ENCODE data around the gene SLC22A12.
A peak's percentile ranks its signal among the peaks of the same experiment; 100 is the strongest.
"Not testable (repeated sequence)": the region's sequence is repeated elsewhere in the genome, so short reads cannot be mapped to it uniquely, and the experiment has no call there.

SLC22A12 gene

DNA sequence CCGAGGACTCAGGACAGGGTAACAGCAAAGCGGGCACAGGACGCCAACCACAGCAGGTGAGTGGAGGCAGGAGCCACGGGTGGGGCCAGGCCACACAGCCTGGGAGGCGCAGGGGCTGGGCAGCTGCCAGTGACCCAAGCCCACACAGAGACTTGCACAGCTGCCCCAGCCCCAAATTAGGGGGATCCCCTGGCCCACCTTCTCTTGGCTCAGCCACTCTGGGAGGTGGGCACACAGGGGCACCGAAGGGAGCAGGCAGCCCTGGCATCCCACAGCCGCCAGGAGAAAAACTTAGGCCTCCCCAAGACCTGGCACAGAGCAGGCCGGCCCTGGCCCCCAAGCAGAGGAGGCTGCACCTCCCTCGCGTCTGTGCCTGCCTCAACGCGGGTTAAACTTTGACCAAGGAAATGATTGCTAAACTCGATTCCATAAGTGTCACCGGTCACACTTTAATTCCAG is at the start of gene SLC22A12:
Gene SLC22A12 (plus strand): TSS at position 458 of the 459 bp plus-strand sequence. CDS start 337 bp downstream, outside the sequence.
- no peak for DNase-seq

DNA sequence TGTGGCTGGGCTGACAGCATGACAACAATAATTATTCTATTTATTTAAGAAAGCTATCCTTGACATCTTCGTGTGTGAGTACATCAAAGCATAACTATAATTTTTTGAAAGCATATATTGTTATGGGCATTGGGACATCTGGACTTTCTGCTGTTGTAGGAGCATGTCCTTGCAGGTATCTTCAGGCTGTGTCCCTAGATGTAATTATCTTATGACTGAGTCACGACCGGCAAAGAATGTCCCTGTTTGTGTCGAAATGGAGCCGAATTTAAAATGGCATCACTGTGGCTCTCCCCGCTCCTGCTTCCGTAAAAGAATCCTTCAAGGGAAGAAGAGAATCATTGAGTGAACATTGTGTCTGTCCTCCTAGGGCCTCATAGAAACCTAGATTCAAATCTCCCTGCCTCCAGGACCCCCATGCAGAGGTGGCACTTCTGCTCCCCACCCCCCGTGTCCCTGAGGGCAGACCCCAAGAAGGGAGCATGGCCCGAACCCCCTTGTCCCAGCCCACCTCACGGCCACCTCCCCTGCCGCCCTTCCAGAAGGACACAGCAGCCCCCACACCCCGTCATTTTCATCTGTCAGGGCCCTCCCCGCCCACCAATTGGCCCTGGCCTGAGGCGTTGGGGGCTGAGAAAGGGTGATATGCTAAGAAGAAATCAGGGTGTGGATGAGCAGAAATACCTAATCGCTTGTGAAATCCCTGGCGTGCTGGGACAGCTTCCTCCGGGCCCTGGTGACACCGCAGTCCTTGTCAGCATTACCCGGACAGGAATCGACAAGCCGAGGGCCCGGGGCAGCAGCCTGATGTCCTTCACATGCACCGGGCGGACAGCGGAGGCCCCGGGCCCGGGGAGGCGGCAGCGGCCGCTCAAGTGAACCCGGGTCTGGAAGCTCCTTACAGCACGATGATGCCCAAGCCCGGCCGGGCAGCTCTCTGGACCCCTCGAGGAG is 48.6 kb upstream of the SLC22A12 start:
- DNase-seq, result no peak

DNA sequence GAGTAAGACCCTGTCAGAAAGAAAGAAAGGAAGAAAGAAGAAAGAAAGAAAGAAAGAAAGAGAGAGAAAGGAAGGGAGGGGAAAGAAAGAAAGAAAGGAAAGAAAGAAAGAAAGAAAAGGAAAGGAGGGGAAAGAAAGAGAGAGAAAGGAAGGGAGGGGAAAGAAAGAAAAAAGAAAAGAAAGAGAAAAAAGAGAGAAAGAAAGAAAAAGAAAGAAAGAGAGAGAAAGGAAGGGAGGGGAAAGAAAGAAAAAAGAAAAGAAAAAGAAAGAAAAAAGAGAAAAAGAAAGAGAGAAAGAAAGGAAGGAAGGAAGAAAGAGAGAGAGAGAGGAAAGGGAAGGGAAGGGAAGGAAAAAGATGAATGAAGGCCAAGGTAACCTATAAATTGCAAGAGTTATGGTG is 47.2 kb upstream of the SLC22A12 start:
- no peak for DNase-seq

DNA sequence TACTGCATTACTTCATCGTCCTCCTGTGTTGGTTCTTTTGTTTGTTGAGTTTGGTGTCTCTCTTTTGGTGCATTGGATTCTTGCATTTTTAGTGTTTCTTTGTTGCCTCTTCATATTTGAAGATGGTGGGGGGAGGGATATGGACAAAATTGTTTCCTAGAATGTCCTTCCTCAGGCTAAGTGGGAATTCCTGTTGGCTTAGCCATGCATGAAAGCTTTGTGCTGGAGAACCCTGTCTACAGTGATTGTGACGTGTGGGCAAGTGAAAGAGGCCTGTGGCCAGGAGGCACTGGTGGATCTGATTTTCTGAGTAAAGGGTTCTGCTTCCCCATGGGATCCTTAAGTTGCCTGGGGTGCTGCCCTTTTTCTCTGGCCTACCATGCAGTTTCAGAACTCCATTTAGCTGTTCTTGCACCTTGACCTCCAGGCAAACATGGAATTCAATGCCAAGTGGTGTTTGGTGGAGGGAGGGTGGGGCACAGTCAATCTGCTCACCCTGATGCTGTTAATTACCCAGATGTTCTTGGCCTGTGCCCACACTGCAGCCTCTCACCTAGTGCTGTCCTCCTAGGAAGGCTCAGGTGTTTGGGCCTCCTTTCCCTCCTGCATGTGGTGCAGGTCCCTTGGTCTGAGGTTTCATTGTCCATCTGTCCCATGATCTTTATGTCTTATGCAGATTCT is 46.3 kb upstream of the SLC22A12 start:
- DNase-seq, result no peak

DNA sequence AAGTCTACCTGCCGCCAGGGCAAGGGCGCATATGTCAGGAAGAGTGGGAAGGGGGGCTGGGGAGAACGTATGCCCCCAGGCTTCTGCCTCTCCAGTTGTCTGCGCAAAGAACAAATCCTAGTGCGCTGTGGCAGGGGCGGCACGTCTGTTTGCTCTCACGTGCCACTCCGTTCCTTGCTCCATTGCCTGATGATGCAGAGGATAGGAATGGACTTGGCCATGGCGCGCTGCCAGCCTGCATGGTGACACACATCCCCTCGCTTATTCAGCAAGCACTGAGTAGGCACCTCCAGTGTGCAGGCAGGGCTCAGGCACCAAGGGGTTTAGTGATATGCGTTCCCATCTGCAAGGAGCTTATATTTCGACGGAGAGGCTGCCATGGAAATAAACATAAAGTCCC is 45.4 kb upstream of the SLC22A12 start:
- DNase-seq, result no peak

DNA sequence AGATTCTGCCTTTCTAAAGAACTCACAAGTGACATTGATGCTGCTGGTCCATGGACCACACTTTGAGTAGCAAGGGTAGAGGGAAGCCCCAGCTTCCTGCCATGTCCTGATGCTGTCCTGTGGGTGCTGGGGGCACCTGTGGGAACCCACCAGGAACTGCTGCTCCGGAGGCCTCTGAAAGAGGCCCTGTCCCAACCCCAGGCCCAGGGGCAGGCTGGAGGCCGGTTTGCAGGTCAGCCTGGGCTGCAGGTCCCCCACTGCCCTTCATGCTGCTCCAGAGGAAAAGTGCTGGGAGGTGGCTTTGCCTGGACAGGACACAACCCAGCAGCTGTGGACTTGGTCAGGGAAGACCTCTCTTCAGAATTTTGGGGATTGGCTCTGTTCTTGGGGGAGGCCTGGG is 44.8 kb upstream of the SLC22A12 start:
- DNase-seq, result no peak

- no peak for DNase-seq
Observed at GRCh38 chr11:64546600-64546999, 44.4 kb upstream of the SLC22A12 start.

DNA sequence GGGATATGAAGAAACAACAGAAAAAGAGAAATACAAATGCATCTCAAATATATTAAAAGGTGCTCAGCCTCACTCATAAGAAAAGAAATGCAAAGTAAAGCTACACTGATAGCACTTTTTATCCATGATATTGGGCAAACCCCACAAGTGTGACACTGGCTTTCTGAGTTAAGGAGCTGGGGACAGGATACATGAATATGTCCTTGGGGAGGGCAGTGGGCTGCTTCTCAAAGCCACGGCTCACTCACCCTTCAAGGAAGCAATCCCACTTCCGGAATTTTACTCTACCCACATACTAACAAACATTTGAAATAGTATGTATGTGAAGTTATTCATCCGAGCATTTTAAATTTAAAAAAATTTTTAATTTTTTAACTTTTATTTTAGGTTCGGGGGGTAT is 41.1 kb upstream of the SLC22A12 start:
- DNase-seq, result no peak

DNA sequence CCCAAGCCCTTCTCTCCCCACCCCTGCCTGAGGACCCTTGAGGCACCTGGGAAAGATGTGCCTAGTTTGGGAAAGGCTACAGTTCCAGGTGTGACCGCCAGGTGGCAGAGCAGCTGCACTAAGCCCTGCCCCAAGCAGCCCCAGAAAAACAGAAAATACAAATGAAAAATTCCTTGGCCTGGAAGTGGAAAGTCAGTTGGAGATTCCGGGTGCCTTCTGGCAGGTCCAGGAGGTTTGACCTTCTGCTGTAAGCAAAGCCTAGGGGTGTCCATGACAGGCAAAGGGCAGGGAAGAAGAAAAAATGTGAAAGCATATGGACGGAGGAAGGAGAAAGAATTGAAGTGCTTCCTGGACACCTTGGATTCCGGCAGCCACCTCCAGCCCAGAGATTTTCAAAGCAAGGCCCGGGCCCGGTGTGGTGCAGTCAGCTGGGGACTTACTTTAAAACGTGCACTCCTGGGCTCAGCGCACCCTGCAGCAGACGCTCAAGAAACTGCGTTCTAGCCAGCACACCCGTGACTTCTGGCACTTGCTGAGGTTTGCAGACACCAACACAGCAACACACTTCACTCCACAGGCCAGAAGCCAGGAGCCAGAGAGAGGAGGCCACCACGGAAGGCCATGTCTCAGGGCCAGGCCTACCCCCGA is 37.3 kb upstream of the SLC22A12 start:
- DNase-seq, result peak; percentile 2

DNA sequence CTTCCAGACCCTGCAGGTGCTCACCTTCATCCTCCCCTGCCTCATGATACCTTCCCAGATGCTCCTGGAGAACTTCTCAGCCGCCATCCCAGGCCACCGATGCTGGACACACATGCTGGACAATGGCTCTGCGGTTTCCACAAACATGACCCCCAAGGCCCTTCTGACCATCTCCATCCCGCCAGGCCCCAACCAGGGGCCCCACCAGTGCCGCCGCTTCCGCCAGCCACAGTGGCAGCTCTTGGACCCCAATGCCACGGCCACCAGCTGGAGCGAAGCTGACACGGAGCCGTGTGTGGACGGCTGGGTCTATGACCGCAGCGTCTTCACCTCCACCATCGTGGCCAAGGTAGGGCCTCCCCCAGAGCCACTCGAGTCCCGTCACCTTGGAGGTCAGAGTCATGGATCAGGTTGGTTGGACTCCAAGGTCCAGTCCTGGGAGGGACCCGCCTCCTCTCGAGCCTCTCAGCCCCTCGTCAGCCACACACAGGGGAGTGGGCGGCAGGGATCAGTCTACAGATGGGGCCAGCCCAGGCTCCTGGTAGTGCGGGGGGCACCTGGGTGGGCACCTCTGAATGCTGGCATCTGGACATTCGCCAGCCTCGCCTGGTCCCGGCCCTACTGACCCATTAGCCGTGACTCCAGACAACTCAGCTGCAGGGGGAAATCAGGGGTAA is 34.8 kb upstream of the SLC22A12 start:
- no peak for DNase-seq

DNA sequence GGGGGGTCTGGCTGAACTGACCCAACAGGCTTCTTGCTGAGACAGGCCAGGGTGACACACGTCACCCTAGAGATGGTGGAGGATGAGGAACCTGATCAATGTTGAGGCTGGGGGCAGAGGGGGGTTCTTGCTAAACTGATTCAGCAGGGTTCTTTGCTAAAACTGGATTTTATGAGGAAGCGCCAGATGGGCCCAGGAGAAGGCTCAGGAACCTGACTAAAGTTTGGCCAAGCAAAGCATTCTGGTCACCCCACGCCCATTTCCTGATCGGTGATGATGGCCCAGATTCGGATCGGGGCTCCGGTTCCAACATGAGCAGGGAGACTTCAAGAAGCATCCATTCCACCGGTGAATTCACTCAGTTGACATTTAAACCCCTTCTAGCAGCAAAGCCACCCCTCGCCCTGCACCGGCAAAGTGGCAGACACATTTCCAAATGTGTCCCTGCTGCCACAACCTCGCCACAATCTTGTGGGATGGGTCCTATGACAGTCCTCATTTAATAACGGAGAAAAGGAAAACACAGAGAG is 34.2 kb upstream of the SLC22A12 start:
- DNase-seq, result no peak

DNA sequence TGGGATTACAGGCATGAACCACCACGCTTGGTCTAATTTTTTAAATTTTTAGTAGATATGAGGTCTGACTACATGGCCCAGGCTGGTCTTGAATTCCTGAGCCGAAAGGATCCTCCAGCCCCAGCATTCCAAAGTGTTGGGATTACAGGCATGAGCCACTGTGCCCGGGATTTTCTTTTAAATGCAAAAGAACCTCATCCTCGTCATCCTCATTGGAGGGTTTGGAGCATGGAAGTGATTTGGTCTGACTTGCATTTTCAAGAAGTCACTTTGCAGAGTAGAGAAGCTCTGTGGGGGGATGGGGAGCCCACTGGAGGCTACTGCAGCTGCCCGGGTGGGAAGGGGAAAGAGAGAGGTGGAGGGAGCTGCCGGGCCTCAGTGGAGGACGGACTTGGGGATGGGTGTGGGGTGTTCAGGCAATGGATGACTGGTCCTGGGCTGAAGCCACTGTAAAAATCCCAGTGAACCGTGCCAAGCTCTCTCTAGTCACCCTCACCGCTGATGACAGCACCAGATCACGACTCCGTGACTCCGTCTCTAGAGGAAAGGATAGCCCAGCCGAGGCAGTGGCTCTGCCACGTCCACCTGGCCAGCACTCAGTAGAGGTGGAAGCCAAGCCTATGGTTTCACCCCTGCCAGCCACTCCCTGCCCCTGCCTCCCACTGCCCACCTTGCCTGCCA is 32.8 kb upstream of the SLC22A12 start:
- DNase-seq, result no peak

GRCh38 chr11:64558869-64559268 is 32.2 kb upstream of the SLC22A12 start:
- no peak for DNase-seq

- no peak for DNase-seq
Observed at GRCh38 chr11:64559351-64560138, 31.5 kb upstream of the SLC22A12 start.

GRCh38 chr11:64560139-64560771 is 30.8 kb upstream of the SLC22A12 start:
- no peak for DNase-seq

DNA sequence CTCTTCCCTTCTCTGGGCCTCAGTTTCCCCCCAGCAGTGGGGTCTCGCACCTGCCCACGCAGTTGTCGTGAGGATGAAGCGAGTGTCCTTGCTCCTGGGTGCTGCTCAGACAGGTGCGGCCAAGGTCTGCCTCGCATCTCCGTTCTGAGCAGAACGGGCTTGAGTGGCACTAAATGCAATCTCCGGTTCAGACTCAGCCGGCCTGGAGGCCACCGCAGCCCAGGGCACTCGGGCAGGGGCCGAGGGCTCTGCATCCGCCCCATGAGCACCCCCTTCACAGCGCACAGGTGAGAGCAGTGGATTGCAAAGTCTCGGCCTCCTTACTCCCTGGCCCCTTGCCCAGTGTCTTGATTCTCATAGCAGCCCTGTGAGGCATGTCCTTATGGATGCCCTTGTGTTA is 30.1 kb upstream of the SLC22A12 start:
- DNase-seq, result no peak

DNA sequence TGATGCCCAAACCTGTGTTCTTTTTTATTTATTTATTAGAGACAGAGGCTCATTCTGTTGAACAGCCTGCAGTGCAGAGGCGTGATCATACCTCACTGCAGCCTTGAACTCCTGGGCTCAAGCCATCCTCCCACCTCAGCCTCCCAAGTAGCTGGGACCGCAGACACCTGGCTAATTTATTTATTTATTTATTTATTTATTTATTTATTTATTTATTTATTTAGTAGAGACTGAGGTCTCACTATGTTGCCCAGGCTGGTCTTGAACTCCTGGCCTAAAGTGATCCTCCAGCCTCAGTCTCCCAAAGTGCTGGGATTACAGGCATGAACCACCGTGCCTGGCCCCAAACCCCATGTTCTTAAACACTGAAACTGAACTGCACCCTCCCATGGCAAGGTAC is 29.6 kb upstream of the SLC22A12 start:
- DNase-seq, result not testable (repeated sequence)

GRCh38 chr11:64561984-64562722 is 28.9 kb upstream of the SLC22A12 start:
- DNase-seq, result no peak

- DNase-seq, result no peak
Observed at GRCh38 chr11:64562723-64563351, 28.2 kb upstream of the SLC22A12 start.

Data from DMS 273 treated with DMSO at 0.1 percent for 48 hours (cell line).